Measurements from ENCODE around the gene ST7. TPM values are rescaled to one million over a fixed set of nuclear protein-coding genes. Genes with fewer than 3 reads are reported as not detected.

Gene ST7
- polyA plus RNA-seq, 2 of the 4 experiments (the other 2 are of a cell fraction), result 16.2 to 26.0 TPM

- TF ChIP-seq EHF (CRISPR knock-in tag; IDR thresholded peaks at IDR 0.05), result no peak
- no peak for TF ChIP-seq POLR2A (IDR thresholded peaks at IDR 0.05; ENCODE audit: low read length)
- no peak for TF ChIP-seq JUNB (IDR thresholded peaks at IDR 0.05)
- no peak for TF ChIP-seq HOXA7 (CRISPR knock-in tag; IDR thresholded peaks at IDR 0.05)
These were observed 297.5 kb downstream of the ST7 start (continued) for GRCh38 chr7:117250801-117251200.

GRCh38 chr7:117251687-117252086 lies 298.4 kb downstream of the ST7 start:
- WGBS (ENCODE audit: missing lambda C conversion rate), result 90% methylated on average over 4 of the region's 4 CpGs
- FAIRE-seq (no peak), DNase-seq (ENCODE audit: low read depth in 1 of 2, low spot score in 1 of 2) (no peak), ATAC-seq (no peak)
- Histone ChIP-seq H3K9me3 (no peaks in the 10 kb centered on the region), H3K4me2 (no peak overlapping the region), H3K4me3 (no peak overlapping the region), H3K4me1 (no peaks in the 10 kb centered on the region), H3K27ac (no peak overlapping the region)
- TF ChIP-seq ATOH8 (CRISPR knock-in tag; IDR thresholded peaks at IDR 0.05; ENCODE audit: low read depth) (no peak), NFE2L2 (conservative IDR thresholded peaks at IDR 0.05; ENCODE audit: low read length) (no peak), KDM1A (IDR thresholded peaks at IDR 0.05; ENCODE audit: low read depth) (no peak), ZSCAN20 (CRISPR knock-in tag; IDR thresholded peaks at IDR 0.05) (no peak)
- ChIA-PET CTCF (interaction anchor here (1.0 to 1.2 kb wide), 2 partner anchors 133 to 134 kb away, joined by 3 read pairs; no protein-coding TSS in a partner anchor), POLR2A (no interaction called here)

DNA sequence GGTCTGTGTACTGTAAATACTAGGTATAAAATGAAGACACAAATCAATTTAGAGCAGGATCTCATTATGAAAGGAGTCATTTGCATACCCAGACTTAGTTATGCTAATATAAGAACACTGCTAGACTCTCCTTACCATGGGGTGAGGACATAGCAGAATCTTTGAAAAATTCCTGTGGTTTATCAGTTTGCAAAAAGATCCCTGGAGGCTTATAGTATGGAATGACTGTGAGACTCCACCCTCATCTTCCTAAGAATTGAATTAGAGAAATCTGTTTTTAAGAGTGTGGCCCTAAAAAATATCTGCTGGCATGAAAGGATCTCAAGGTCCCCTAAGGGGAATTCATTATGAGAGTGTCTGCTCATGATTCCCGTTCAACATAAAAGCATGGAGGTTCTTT lies 306.3 kb downstream of the ST7 start:
- no peak for DNase-seq (ENCODE audit: low read depth in 1 of 2, low spot score in 1 of 2)
- no peaks in the 10 kb centered on the region for H3K9me3 ChIP-seq
- no peak for ATAC-seq
- ChIA-PET CTCF (no interaction called here), POLR2A (no interaction called here)
- no peaks in the 10 kb centered on the region for H3K4me1 ChIP-seq
- WGBS (ENCODE audit: missing lambda C conversion rate), result 8% methylated on average over 1 of the region's 1 CpG
- H3K4me2 ChIP-seq, result no peak overlapping the region
- no peak for FAIRE-seq
- H3K27ac ChIP-seq, result no peak overlapping the region
- TF ChIP-seq HEYL (CRISPR knock-in tag; IDR thresholded peaks at IDR 0.05), result no peak
- TF ChIP-seq RCOR1 (IDR thresholded peaks at IDR 0.05; ENCODE audit: low read depth, low read length), result no peak
- no peak for TF ChIP-seq RFX5 (IDR thresholded peaks at IDR 0.05)
- no peak for TF ChIP-seq BHLHE40 (IDR thresholded peaks at IDR 0.05; ENCODE audit: low read depth, low read length)
- TF ChIP-seq, protein P1, sequence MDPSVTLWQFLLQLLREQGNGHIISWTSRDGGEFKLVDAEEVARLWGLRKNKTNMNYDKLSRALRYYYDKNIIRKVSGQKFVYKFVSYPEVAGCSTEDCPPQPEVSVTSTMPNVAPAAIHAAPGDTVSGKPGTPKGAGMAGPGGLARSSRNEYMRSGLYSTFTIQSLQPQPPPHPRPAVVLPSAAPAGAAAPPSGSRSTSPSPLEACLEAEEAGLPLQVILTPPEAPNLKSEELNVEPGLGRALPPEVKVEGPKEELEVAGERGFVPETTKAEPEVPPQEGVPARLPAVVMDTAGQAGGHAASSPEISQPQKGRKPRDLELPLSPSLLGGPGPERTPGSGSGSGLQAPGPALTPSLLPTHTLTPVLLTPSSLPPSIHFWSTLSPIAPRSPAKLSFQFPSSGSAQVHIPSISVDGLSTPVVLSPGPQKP (IDR thresholded peaks at IDR 0.05; ENCODE audit: low read depth, low read length), result no peak
- TF ChIP-seq TP53 (CRISPR knock-in tag; IDR thresholded peaks at IDR 0.05), result no peak
- no peak for TF ChIP-seq FOSL2 (IDR thresholded peaks at IDR 0.05)
- TF ChIP-seq FOSL2 (CRISPR knock-in tag; IDR thresholded peaks at IDR 0.05), result no peak
- TF ChIP-seq TFCP2L1 (CRISPR knock-in tag; IDR thresholded peaks at IDR 0.05), result no peak
- TF ChIP-seq EHMT2 (IDR thresholded peaks at IDR 0.05; ENCODE audit: low read depth), result no peak
- TF ChIP-seq ZNF302 (CRISPR knock-in tag; IDR thresholded peaks at IDR 0.05), result no peak
- no peak overlapping the region for H3K4me3 ChIP-seq

DNA sequence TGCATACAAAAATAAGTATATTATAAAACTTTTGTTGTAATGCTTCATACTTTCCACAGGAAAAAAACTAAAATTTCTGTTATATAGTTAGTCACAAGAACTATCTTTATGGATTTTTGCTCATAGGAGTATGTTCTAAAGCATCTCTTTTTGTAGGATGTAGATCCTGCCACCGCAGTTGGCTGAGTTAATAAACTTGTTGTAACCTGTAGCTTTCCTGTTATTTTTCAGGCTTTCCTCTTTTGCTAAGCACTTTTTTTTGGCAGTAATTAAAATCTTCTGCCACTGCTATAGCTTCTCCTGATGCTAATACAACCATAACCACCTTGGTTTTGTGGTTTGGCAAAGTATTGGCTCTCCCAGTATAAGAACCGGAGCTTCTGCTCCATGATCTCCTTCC lies 309.2 kb downstream of the ST7 start:
- CTCF ChIA-PET, result interaction anchor here (0.6 kb wide), 1 partner anchor 1784 kb away, joined by 3 read pairs; no protein-coding TSS in a partner anchor
- H3K4me3 ChIP-seq, result no peak overlapping the region
- H3K4me2 ChIP-seq, result no peak overlapping the region
- ATAC-seq (no peak), FAIRE-seq (no peak), DNase-seq (ENCODE audit: low read depth in 1 of 2, low spot score in 1 of 2) (no peak)
- POLR2A ChIA-PET, result no interaction called here
- H3K4me1 ChIP-seq, result no peaks in the 10 kb centered on the region
- TF ChIP-seq CEBPB (IDR thresholded peaks at IDR 0.05) (no peak), ZC3H11A (IDR thresholded peaks at IDR 0.05) (no peak), FOSB (CRISPR knock-in tag; IDR thresholded peaks at IDR 0.05) (no peak), MYC (IDR thresholded peaks at IDR 0.05; ENCODE audit: borderline replicate concordance, low read length) (no peak)
- H3K27ac ChIP-seq, result no peak overlapping the region
- H3K9me3 ChIP-seq, result peaks cover 7% of the 10 kb centered on the region; the same call in 1 of the 3 replicates
- 86% methylated on average over 2 of the region's 2 CpGs for WGBS (ENCODE audit: missing lambda C conversion rate)
